Measurements from ENCODE around the gene CARD6. TPM values are rescaled to one million over a fixed set of nuclear protein-coding genes. Genes with fewer than 3 reads are reported as not detected.

CARD6 gene
- total and polyA plus RNA-seq, 2 of the 13 experiments (the other 11 are each of a cell fraction or from before 2014, with no cell fraction given) = 0.33 to 1.4 TPM

- no peak for TF ChIP-seq ZUFSP (CRISPR knock-in tag; IDR thresholded peaks at IDR 0.05; ENCODE audit: borderline replicate concordance)
- no peak; the same call in 1 of the 2 replicates for TF ChIP-seq ARNT2 (CRISPR knock-in tag; IDR thresholded peaks at IDR 0.05; ENCODE audit: low read depth)
- TF ChIP-seq ZNF354B (CRISPR knock-in tag; IDR thresholded peaks at IDR 0.05) = no peak
- TF ChIP-seq RNF2 (conservative IDR thresholded peaks at IDR 0.05; ENCODE audit: low read depth) = no peak
- no peak for TF ChIP-seq FUBP1 (CRISPR knock-in tag; IDR thresholded peaks at IDR 0.05; ENCODE audit: borderline replicate concordance)
- TF ChIP-seq SUZ12 (IDR thresholded peaks at IDR 0.05; ENCODE audit: low read depth, low read length) = no peak
- TF ChIP-seq ZNF572 (CRISPR knock-in tag; IDR thresholded peaks at IDR 0.05) = no peak
- peak; percentile 25; the same call in 1 of the 2 replicates for TF ChIP-seq RCOR2 (CRISPR knock-in tag; IDR thresholded peaks at IDR 0.05)
- no peak; the same call in 1 of the 2 replicates for TF ChIP-seq MYPOP (CRISPR knock-in tag; IDR thresholded peaks at IDR 0.05)
- peak; percentile 34; the same call in 1 of the 2 replicates for TF ChIP-seq TBX2 (CRISPR knock-in tag; IDR thresholded peaks at IDR 0.05; ENCODE audit: borderline replicate concordance)
- no peak for TF ChIP-seq IKZF4 (CRISPR knock-in tag; IDR thresholded peaks at IDR 0.05; ENCODE audit: borderline replicate concordance, low read depth, not compliant biosample characterization)
- TF ChIP-seq SRSF1 (optimal IDR thresholded peaks at IDR 0.05; ENCODE audit: low read depth, low read length) = no peak
- no peak for TF ChIP-seq ZNF33B (CRISPR knock-in tag; IDR thresholded peaks at IDR 0.05)
- 0 out of 2 replicates have a peak, but pooled peaks have one; percentile 13 for TF ChIP-seq IRF2 (CRISPR knock-in tag; IDR thresholded peaks at IDR 0.05)
- no peak for TF ChIP-seq HMGXB3 (CRISPR knock-in tag; IDR thresholded peaks at IDR 0.05; ENCODE audit: borderline replicate concordance)
- TF ChIP-seq ZC3H4 (CRISPR knock-in tag; IDR thresholded peaks at IDR 0.05; ENCODE audit: borderline replicate concordance) = no peak
- 0 out of 4 replicates have a peak, but pooled peaks of 1 of the 2 experiments have one; percentile 20 for TF ChIP-seq ATF4 (CRISPR knock-in tag; IDR thresholded peaks at IDR 0.05)
- TF ChIP-seq TP53 (CRISPR knock-in tag; conservative IDR thresholded peaks at IDR 0.05) = no peak
Observed at GRCh38 chr5:40798012-40798800, 43.0 kb upstream of the CARD6 start, which contains the start of gene PRKAA1 (continued).
